Measurements from ENCODE around the gene SHB. TPM values are rescaled to one million over a fixed set of nuclear protein-coding genes. Genes with fewer than 3 reads are reported as not detected.

SHB gene
- total and polyA plus RNA-seq, 2 donors from 2014 or later = 16.4 to 39.8 TPM

- Histone ChIP-seq H3K36me3 (ENCODE audit: control insufficient read depth in 2 of 3, insufficient read depth in 3 of 3, low read length in 3 of 3) (no peaks in the 10 kb centered on the region), H3K27ac (ENCODE audit: low read depth in 2 of 2, low read length in 2 of 2) (no peak overlapping the region), H3K4me1 (ENCODE audit: control insufficient read depth in 2 of 3, insufficient read depth in 2 of 3, low read depth in 1 of 3, low read length in 3 of 3) (no peaks in the 10 kb centered on the region), H3K9ac (ENCODE audit: low read length in 3 of 3) (no peak overlapping the region), H3K27me3 (ENCODE audit: control insufficient read depth, insufficient read depth, low read length) (no peaks in the 10 kb centered on the region), H3K4me3 (ENCODE audit: low read length in 3 of 3) (no peak overlapping the region), H3K9me3 (ENCODE audit: control insufficient read depth in 2 of 3, insufficient read depth in 1 of 3, low read length in 3 of 3) (no peaks in the 10 kb centered on the region)
- TF ChIP-seq CTCF (IDR thresholded peaks at IDR 0.05; ENCODE audit: borderline replicate concordance, extremely low read depth, insufficient read depth) = no peak
- intact Hi-C loops (cut with DNase I) = no loop called here
- no peak for FAIRE-seq
- no peak for DNase-seq
Observed at GRCh38 chr9:38114905-38115304, 45.9 kb upstream of the SHB start.

GRCh38 chr9:38112456-38112855 is 43.4 kb upstream of the SHB start:
- H3K9me3 ChIP-seq (ENCODE audit: control insufficient read depth in 2 of 3, insufficient read depth in 1 of 3, low read length in 3 of 3) = no peaks in the 10 kb centered on the region
- H3K27ac ChIP-seq (ENCODE audit: low read depth in 2 of 2, low read length in 2 of 2) = no peak overlapping the region
- no peak overlapping the region for H3K9ac ChIP-seq (ENCODE audit: low read length in 3 of 3)
- intact Hi-C loops (cut with DNase I) = no loop called here
- FAIRE-seq (no peak), DNase-seq (no peak)
- no peaks in the 10 kb centered on the region for H3K27me3 ChIP-seq (ENCODE audit: control insufficient read depth, insufficient read depth, low read length)
- H3K36me3 ChIP-seq (ENCODE audit: control insufficient read depth in 2 of 3, insufficient read depth in 3 of 3, low read length in 3 of 3) = no peaks in the 10 kb centered on the region
- TF ChIP-seq CTCF (IDR thresholded peaks at IDR 0.05; ENCODE audit: borderline replicate concordance, extremely low read depth, insufficient read depth) = no peak
- peaks cover 0 to 9% (median 0%) of the 10 kb centered on the region in 3 donors for H3K4me1 ChIP-seq (ENCODE audit: control insufficient read depth in 2 of 3, insufficient read depth in 2 of 3, low read depth in 1 of 3, low read length in 3 of 3)
- H3K4me3 ChIP-seq (ENCODE audit: low read length in 3 of 3) = no peak overlapping the region

- Histone ChIP-seq H3K9ac (ENCODE audit: low read length in 3 of 3) (no peak overlapping the region), H3K4me1 (ENCODE audit: control insufficient read depth in 2 of 3, insufficient read depth in 2 of 3, low read depth in 1 of 3, low read length in 3 of 3) (peaks cover 0 to 9% (median 0%) of the 10 kb centered on the region in 3 donors), H3K36me3 (ENCODE audit: control insufficient read depth in 2 of 3, insufficient read depth in 3 of 3, low read length in 3 of 3) (no peaks in the 10 kb centered on the region), H3K9me3 (ENCODE audit: control insufficient read depth in 2 of 3, insufficient read depth in 1 of 3, low read length in 3 of 3) (no peaks in the 10 kb centered on the region), H3K27ac (ENCODE audit: low read depth in 2 of 2, low read length in 2 of 2) (no peak overlapping the region), H3K4me3 (ENCODE audit: low read length in 3 of 3) (no peak overlapping the region), H3K27me3 (ENCODE audit: control insufficient read depth, insufficient read depth, low read length) (no peaks in the 10 kb centered on the region)
- no peak for DNase-seq
- no peak for TF ChIP-seq CTCF (IDR thresholded peaks at IDR 0.05; ENCODE audit: borderline replicate concordance, extremely low read depth, insufficient read depth)
- FAIRE-seq = no peak
- intact Hi-C loops (cut with DNase I) = no loop called here
Observed at GRCh38 chr9:38112049-38112448, 43.0 kb upstream of the SHB start.

GRCh38 chr9:38110476-38110875 is 41.4 kb upstream of the SHB start:
- no peaks in the 10 kb centered on the region for H3K27me3 ChIP-seq (ENCODE audit: control insufficient read depth, insufficient read depth, low read length)
- H3K27ac ChIP-seq (ENCODE audit: low read depth in 2 of 2, low read length in 2 of 2) = no peak overlapping the region
- H3K4me3 ChIP-seq (ENCODE audit: low read length in 3 of 3) = no peak overlapping the region
- no peaks in the 10 kb centered on the region for H3K36me3 ChIP-seq (ENCODE audit: control insufficient read depth in 2 of 3, insufficient read depth in 3 of 3, low read length in 3 of 3)
- H3K4me1 ChIP-seq (ENCODE audit: control insufficient read depth in 2 of 3, insufficient read depth in 2 of 3, low read depth in 1 of 3, low read length in 3 of 3) = peaks cover 0 to 9% (median 0%) of the 10 kb centered on the region in 3 donors
- no peak for FAIRE-seq
- no peaks in the 10 kb centered on the region for H3K9me3 ChIP-seq (ENCODE audit: control insufficient read depth in 2 of 3, insufficient read depth in 1 of 3, low read length in 3 of 3)
- DNase-seq = no peak
- TF ChIP-seq CTCF (IDR thresholded peaks at IDR 0.05; ENCODE audit: borderline replicate concordance, extremely low read depth, insufficient read depth) = no peak
- no peak overlapping the region for H3K9ac ChIP-seq (ENCODE audit: low read length in 3 of 3)
- intact Hi-C loops (cut with DNase I) = no loop called here
